Measurements from ENCODE around the gene SQSTM1.

Gene SQSTM1

GRCh38 chr5:179794171-179794570, 26.5 kb upstream of the SQSTM1 start:
- H3K4me3 ChIP-seq (ENCODE audit: low read depth, low read length) = no peak overlapping the region

GRCh38 chr5:179794575-179794974, 26.1 kb upstream of the SQSTM1 start:
- TF ChIP-seq CTCF (IDR thresholded peaks at IDR 0.05; ENCODE audit: control insufficient read depth, extremely low read depth, insufficient read depth) = no peak
- no peak for DNase-seq (ENCODE audit: low read depth)
- H3K4me3 ChIP-seq (ENCODE audit: low read depth, low read length) = peak overlapping the region; percentile 69

More at GRCh38 chr5:179794171-179794570, 26.5 kb upstream of the SQSTM1 start:
- no peak for DNase-seq (ENCODE audit: low read depth)
- TF ChIP-seq CTCF (IDR thresholded peaks at IDR 0.05; ENCODE audit: control insufficient read depth, extremely low read depth, insufficient read depth) = no peak

GRCh38 chr5:179795049-179795862, 25.4 kb upstream of the SQSTM1 start:
- no peak for DNase-seq (ENCODE audit: low read depth)
- H3K4me3 ChIP-seq (ENCODE audit: low read depth, low read length) = peak overlapping the region; percentile 69
- TF ChIP-seq CTCF (IDR thresholded peaks at IDR 0.05; ENCODE audit: control insufficient read depth, extremely low read depth, insufficient read depth) = no peak

- peak overlapping the region; percentile 69 for H3K4me3 ChIP-seq (ENCODE audit: low read depth, low read length)
- DNase-seq (ENCODE audit: low read depth) = no peak
- TF ChIP-seq CTCF (IDR thresholded peaks at IDR 0.05; ENCODE audit: control insufficient read depth, extremely low read depth, insufficient read depth) = peak; percentile 97
Measured at GRCh38 chr5:179795863-179796833, 24.6 kb upstream of the SQSTM1 start.

- DNase-seq (ENCODE audit: low read depth) = no peak
- peak overlapping the region; percentile 69 for H3K4me3 ChIP-seq (ENCODE audit: low read depth, low read length)
- no peak for TF ChIP-seq CTCF (IDR thresholded peaks at IDR 0.05; ENCODE audit: control insufficient read depth, extremely low read depth, insufficient read depth)
Measured at GRCh38 chr5:179796877-179797608, 23.7 kb upstream of the SQSTM1 start.

- TF ChIP-seq CTCF (IDR thresholded peaks at IDR 0.05; ENCODE audit: control insufficient read depth, extremely low read depth, insufficient read depth) = no peak
- H3K4me3 ChIP-seq (ENCODE audit: low read depth, low read length) = no peak overlapping the region
- DNase-seq (ENCODE audit: low read depth) = no peak
Measured at GRCh38 chr5:179797741-179798140, 23.0 kb upstream of the SQSTM1 start.
